HG03354 (cell line): Measurements from ENCODE around the gene REEP1.
"Not testable (repeated sequence)": the region's sequence is repeated elsewhere in the genome, so short reads cannot be mapped to it uniquely, and the experiment has no call there.

Experiments
- ATAC-seq: cut with Tn5 transposase; IDR thresholded peaks from one replicate; pipeline ENCODE4 v1.9.1; 2021; ENCODE audit warnings: mild to moderate bottlenecking; ENCODE audit not compliant: unreplicated experiment, poor library complexity, severe bottlenecking

REEP1 gene

GRCh38 chr2:86231680-86232372, 105.6 kb downstream of the REEP1 start:
- ATAC-seq: no peak

- ATAC-seq: no peak
Measured at GRCh38 chr2:86230961-86231360, 106.5 kb downstream of the REEP1 start.

- no peak for ATAC-seq
Measured at GRCh38 chr2:86229221-86229620, 108.2 kb downstream of the REEP1 start.

- not testable (repeated sequence) for ATAC-seq
Measured at GRCh38 chr2:86228574-86228973, 108.9 kb downstream of the REEP1 start.

GRCh38 chr2:86227685-86228084, 109.7 kb downstream of the REEP1 start:
- ATAC-seq: no peak

GRCh38 chr2:86226636-86227520, 110.5 kb downstream of the REEP1 start:
- no peak for ATAC-seq

GRCh38 chr2:86226070-86226469, 111.4 kb downstream of the REEP1 start:
- ATAC-seq: no peak

GRCh38 chr2:86225581-86225980, 111.8 kb downstream of the REEP1 start:
- ATAC-seq: peak; percentile 71

- no peak for ATAC-seq
Measured at GRCh38 chr2:86224645-86225355, 112.6 kb downstream of the REEP1 start.

GRCh38 chr2:86223927-86224560, 113.4 kb downstream of the REEP1 start:
- no peak for ATAC-seq

- no peak for ATAC-seq
Measured at GRCh38 chr2:86223140-86223926, 114.1 kb downstream of the REEP1 start.

- peak; percentile 51 for ATAC-seq
Measured at GRCh38 chr2:86221066-86221684, 116.3 kb downstream of the REEP1 start.

- ATAC-seq: no peak
Measured at GRCh38 chr2:86219896-86220295, 117.5 kb downstream of the REEP1 start.

- ATAC-seq: no peak
Measured at GRCh38 chr2:86218124-86218523, 119.3 kb downstream of the REEP1 start.

- no peak for ATAC-seq
Measured at GRCh38 chr2:86216575-86217555, 120.6 kb downstream of the REEP1 start.

GRCh38 chr2:86214503-86214832, 123.0 kb downstream of the REEP1 start:
- no peak for ATAC-seq

GRCh38 chr2:86213699-86214502, 123.5 kb downstream of the REEP1 start:
- ATAC-seq: no peak
